Measurements from ENCODE around the gene CYFIP2.

CYFIP2 gene

GRCh38 chr5:157362982-157363381 is 97.1 kb downstream of the CYFIP2 start:
- no peak for DNase-seq

GRCh38 chr5:157365732-157366131 is 99.8 kb downstream of the CYFIP2 start:
- no peak for DNase-seq

- no peak for DNase-seq
These were observed 101.1 kb downstream of the CYFIP2 start for GRCh38 chr5:157366741-157367674.

GRCh38 chr5:157369507-157369906 is 103.6 kb downstream of the CYFIP2 start:
- DNase-seq: no peak

- no peak for DNase-seq
These were observed 105.0 kb downstream of the CYFIP2 start for GRCh38 chr5:157370967-157371366.

- DNase-seq: no peak
These were observed 105.9 kb downstream of the CYFIP2 start for GRCh38 chr5:157371655-157372471.

- DNase-seq: no peak
These were observed 106.5 kb downstream of the CYFIP2 start for GRCh38 chr5:157372472-157372822.

- DNase-seq: no peak
These were observed 112.6 kb downstream of the CYFIP2 start for GRCh38 chr5:157378509-157378908.

- no peak for DNase-seq
These were observed 114.1 kb downstream of the CYFIP2 start for GRCh38 chr5:157379983-157380382.

- no peak for DNase-seq
These were observed 115.8 kb downstream of the CYFIP2 start for GRCh38 chr5:157381746-157382145.

GRCh38 chr5:157382996-157383800 is 117.3 kb downstream of the CYFIP2 start:
- DNase-seq: no peak

GRCh38 chr5:157384971-157385709 is 119.2 kb downstream of the CYFIP2 start:
- no peak for DNase-seq

- DNase-seq: no peak
These were observed 121.2 kb downstream of the CYFIP2 start for GRCh38 chr5:157387041-157387563.

GRCh38 chr5:157387683-157388093 is 121.8 kb downstream of the CYFIP2 start:
- no peak for DNase-seq

- no peak for DNase-seq
These were observed 122.3 kb downstream of the CYFIP2 start for GRCh38 chr5:157388111-157388710.

GRCh38 chr5:157389103-157389502 is 123.2 kb downstream of the CYFIP2 start:
- no peak for DNase-seq

GRCh38 chr5:157390133-157390532 is 124.2 kb downstream of the CYFIP2 start:
- no peak for DNase-seq

GRCh38 chr5:157390551-157391297 is 124.8 kb downstream of the CYFIP2 start:
- peak; percentile 64 for DNase-seq

GRCh38 chr5:157398305-157398704 is 132.4 kb downstream of the CYFIP2 start:
- DNase-seq: no peak

GRCh38 chr5:157400741-157401495 is 135.0 kb downstream of the CYFIP2 start:
- no peak for DNase-seq
